ENCODE data around the gene MATN1.

DNA sequence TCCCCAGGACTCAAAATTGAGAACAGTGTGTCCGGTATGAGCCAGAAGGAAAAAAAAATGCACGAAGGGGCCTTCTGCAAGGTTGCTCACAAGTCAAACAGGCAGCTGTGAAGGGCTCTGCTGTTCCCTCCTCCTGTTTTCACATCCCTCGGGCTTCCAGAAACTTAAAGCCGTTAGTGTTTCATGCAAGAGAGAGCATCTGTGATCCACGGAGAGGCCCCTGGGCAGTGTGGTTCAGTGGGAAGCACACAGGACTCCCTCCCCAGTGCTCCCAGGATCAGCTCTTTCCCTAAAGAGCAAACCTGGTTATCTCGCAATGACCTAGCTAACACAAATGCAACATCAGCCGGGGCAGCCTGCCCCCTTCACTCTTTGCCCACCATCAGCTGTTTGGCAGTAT lies 2.9 kb upstream of the MATN1 start:
- TF ChIP-seq EZH2 (IDR thresholded peaks at IDR 0.05; ENCODE audit: low read length) (no peak), CTCF (optimal IDR thresholded peaks at IDR 0.05 in 1 of 3, IDR thresholded peaks at IDR 0.05 in 1 of 3, conservative IDR thresholded peaks at IDR 0.05 in 1 of 3; ENCODE audit: extremely low read depth in 1 of 3, insufficient read depth in 2 of 3, low read length in 3 of 3) (no peak)

All from keratinocyte (primary cell).